A673 (cell line): ENCODE measurements around the gene NKD2. TPM values are rescaled to one million over a fixed set of nuclear protein-coding genes. Genes with fewer than 3 reads are reported as not detected.

Source experiments
- BruUV-seq: library from RNA; stranded (reverse); fragments of 400-500 nt; replicated peaks from 2 replicates; lab custom pipeline; 2021; lab: Mats Ljungman, UMichigan
- CTCF ChIA-PET: fragments of 300-600 bp; sonication (Branson Sonifier 250); formaldehyde crosslinking; loops from one replicate; lab custom pipeline; 2022; ENCODE audit warnings: antibody characterized with exemption; lab: Charles Lee
- POLR2A ChIA-PET: fragments of 300-600 bp; sonication (Branson Sonifier 250); formaldehyde crosslinking; loops from one replicate; lab custom pipeline; 2022; ENCODE audit warnings: antibody characterized with exemption; ENCODE audit not compliant: low non-redundant PET; lab: Charles Lee
- DNase-seq: peaks from one replicate; pipeline ENCODE4 v3.0.0-alpha.2; 2015; ENCODE audit warnings: low spot score
- H3K27ac ChIP-seq: fragments of 200-600 bp; sonication (generic); 2 replicates; pipeline ENCODE4 v1.5.1; 2016; ENCODE audit warnings: mixed run types, low read depth, mild to moderate bottlenecking, mixed read lengths, antibody characterized with exemption, low read length; ENCODE audit not compliant: poor library complexity, severe bottlenecking
- H3K27me3 ChIP-seq: fragments of 200-600 bp; sonication (generic); replicated peaks from 2 replicates; pipeline ENCODE4 v1.6.1; 2017; ENCODE audit warnings: mixed run types, low read depth, mild to moderate bottlenecking, mixed read lengths, antibody characterized with exemption, low read length; ENCODE audit not compliant: insufficient read depth, poor library complexity
- H3K36me3 ChIP-seq: fragments of 200-600 bp; sonication (generic); 2 replicates; pipeline ENCODE4 v1.6.1; 2016; ENCODE audit warnings: mixed run types, mild to moderate bottlenecking, mixed read lengths, antibody characterized with exemption, low read length; ENCODE audit not compliant: insufficient read depth, poor library complexity, severe bottlenecking
- H3K4me1 ChIP-seq: fragments of 200-600 bp; sonication (generic); 2 replicates; pipeline ENCODE4 v1.6.1; 2017; ENCODE audit warnings: mixed run types, mild to moderate bottlenecking, mixed read lengths, antibody characterized with exemption, low read length; ENCODE audit not compliant: insufficient read depth, poor library complexity, severe bottlenecking
- H3K4me3 ChIP-seq: fragments of 200-600 bp; sonication (generic); 2 replicates; pipeline ENCODE4 v1.5.1; 2016; ENCODE audit warnings: low read depth, mixed run types, mild to moderate bottlenecking, mixed read lengths, low read length; ENCODE audit not compliant: poor library complexity, severe bottlenecking
- H3K9me3 ChIP-seq: fragments of 200-600 bp; sonication (generic); 2 replicates; pipeline ENCODE4 v1.6.1; 2016; ENCODE audit warnings: mixed run types, low read depth, mild to moderate bottlenecking, mixed read lengths, antibody characterized with exemption, low read length; ENCODE audit not compliant: poor library complexity, severe bottlenecking
- EZH2 ChIP-seq: fragments of 200-600 bp; sonication (generic); IDR thresholded peaks from 2 replicates; pipeline ENCODE4 v1.6.1; 2017; ENCODE audit warnings: borderline replicate concordance, low read depth, mild to moderate bottlenecking, mixed read lengths, antibody characterized with exemption, low read length; ENCODE audit not compliant: poor library complexity, severe bottlenecking
- intact Hi-C: fragments of 100-400 bp; cut with micrococcal nuclease; formaldehyde crosslinking; loops from one replicate; pipeline ENCODE4 v1.10.0; 2022; ENCODE audit not compliant: unreplicated experiment
- total RNA-seq: library from RNA; stranded (reverse); gene quantifications from 2 replicates; pipeline ENCODE4 v1.2.3, GENCODE V29; 2021
- TF ChIP-seq, protein P1 (sequence below): fragments of 300-800, 200-600 bp; sonication (generic); conservative IDR thresholded peaks from 2 replicates; pipeline ENCODE4 v1.5.1; 2017; ENCODE audit warnings: low read depth, mild to moderate bottlenecking, antibody characterized with exemption, low read length, moderate library complexity, mixed read lengths

The NKD2 gene
- total RNA-seq, 1 experiment from 2014 or later = 23.5 TPM

DNA sequence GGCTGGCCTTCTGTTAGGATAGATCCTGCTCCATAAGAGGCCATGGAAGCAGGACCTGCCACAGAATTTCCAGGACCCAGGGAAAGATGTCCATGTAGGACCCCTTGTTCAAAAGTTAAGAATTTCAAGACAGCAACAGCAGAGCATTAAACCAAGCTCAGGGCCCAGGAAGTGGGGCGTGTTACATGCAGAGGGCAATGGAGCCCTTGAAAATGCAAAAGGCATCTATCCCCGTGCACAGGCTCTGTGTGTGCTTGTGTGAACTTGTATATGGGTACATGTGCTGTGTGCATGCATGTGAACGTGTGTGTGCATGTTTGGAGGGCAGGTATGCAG, 14.4 kb upstream of the NKD2 start:
- TF ChIP-seq, protein P1, sequence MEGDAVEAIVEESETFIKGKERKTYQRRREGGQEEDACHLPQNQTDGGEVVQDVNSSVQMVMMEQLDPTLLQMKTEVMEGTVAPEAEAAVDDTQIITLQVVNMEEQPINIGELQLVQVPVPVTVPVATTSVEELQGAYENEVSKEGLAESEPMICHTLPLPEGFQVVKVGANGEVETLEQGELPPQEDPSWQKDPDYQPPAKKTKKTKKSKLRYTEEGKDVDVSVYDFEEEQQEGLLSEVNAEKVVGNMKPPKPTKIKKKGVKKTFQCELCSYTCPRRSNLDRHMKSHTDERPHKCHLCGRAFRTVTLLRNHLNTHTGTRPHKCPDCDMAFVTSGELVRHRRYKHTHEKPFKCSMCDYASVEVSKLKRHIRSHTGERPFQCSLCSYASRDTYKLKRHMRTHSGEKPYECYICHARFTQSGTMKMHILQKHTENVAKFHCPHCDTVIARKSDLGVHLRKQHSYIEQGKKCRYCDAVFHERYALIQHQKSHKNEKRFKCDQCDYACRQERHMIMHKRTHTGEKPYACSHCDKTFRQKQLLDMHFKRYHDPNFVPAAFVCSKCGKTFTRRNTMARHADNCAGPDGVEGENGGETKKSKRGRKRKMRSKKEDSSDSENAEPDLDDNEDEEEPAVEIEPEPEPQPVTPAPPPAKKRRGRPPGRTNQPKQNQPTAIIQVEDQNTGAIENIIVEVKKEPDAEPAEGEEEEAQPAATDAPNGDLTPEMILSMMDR = no peak
- TF ChIP-seq EZH2 = no peak

GRCh38 chr5:994821-995220, 13.8 kb upstream of the NKD2 start:
- intact Hi-C loops = no loop called here
- no peak for DNase-seq

More for the DNA sequence above, 14.4 kb upstream of the NKD2 start:
- H3K27me3 ChIP-seq = no peaks in the 10 kb centered on the region
- intact Hi-C loops = no loop called here
- no peak overlapping the region for H3K27ac ChIP-seq
- peaks cover 27% of the 10 kb centered on the region for H3K4me1 ChIP-seq
- POLR2A ChIA-PET = no interaction called here
- no peak overlapping the region for H3K4me3 ChIP-seq
- CTCF ChIA-PET = no interaction called here
- no TSS peak for BruUV-seq
- no peaks in the 10 kb centered on the region for H3K36me3 ChIP-seq
- no peak for DNase-seq
- no peaks in the 10 kb centered on the region for H3K9me3 ChIP-seq

DNA sequence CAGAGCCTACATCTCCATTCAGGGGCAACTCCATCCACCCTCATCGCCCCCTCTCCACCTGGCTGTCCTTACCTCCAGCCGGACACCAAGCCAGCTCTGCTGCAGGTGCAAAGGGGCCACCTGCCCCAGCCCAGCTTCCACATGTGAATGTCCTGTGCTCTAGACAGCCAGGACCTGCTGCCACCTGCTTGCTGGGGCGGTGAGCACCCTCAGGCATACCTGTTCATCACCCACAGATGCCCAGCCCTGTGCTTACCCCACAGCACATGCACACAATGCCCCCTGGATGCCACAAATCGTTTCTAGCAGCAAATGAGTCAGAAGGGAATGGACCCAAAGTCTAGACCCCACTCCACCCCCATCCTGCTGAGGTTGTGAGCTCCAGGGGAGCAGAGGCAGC, 13.3 kb upstream of the NKD2 start:
- TF ChIP-seq, protein P1 = no peak
- TF ChIP-seq EZH2 = no peak
- Histone ChIP-seq H3K9me3 (no peaks in the 10 kb centered on the region), H3K4me1 (peaks cover 22% of the 10 kb centered on the region), H3K36me3 (no peaks in the 10 kb centered on the region), H3K27ac (no peak overlapping the region), H3K27me3 (no peaks in the 10 kb centered on the region), H3K4me3 (no peak overlapping the region)
- intact Hi-C loops = no loop called here
- CTCF ChIA-PET = no interaction called here
- POLR2A ChIA-PET = no interaction called here
- BruUV-seq = no TSS peak
- DNase-seq = no peak

More at GRCh38 chr5:994821-995220, 13.8 kb upstream of the NKD2 start:
- CTCF ChIA-PET = no interaction called here
- BruUV-seq = no TSS peak
- Histone ChIP-seq H3K4me3 (no peak overlapping the region), H3K9me3 (no peaks in the 10 kb centered on the region), H3K27me3 (no peaks in the 10 kb centered on the region), H3K36me3 (no peaks in the 10 kb centered on the region), H3K27ac (no peak overlapping the region), H3K4me1 (peaks cover 27% of the 10 kb centered on the region)
- POLR2A ChIA-PET = no interaction called here
- TF ChIP-seq, protein P1 = no peak
